Activated gamma-delta T cell treated with anti-CD3 and anti-CD28 coated beads, Interleukin-2, amount 50 U/mL, for 16 hours (primary cell): Measurements from ENCODE around the gene PTCD2.

Experiments
- DNase-seq: peaks from one replicate; pipeline ENCODE4 v3.0.0-alpha.2; 2020; ENCODE audit warnings: low read depth

The PTCD2 gene

GRCh38 chr5:72347801-72348308, 27.7 kb downstream of the PTCD2 start:
- DNase-seq: no peak

- DNase-seq: no peak
Observed at GRCh38 chr5:72351376-72351775, 31.2 kb downstream of the PTCD2 start.

GRCh38 chr5:72352616-72353015, 32.4 kb downstream of the PTCD2 start:
- DNase-seq: no peak

GRCh38 chr5:72353046-72353445, 32.9 kb downstream of the PTCD2 start:
- DNase-seq: no peak

GRCh38 chr5:72355706-72356299, 35.6 kb downstream of the PTCD2 start:
- no peak for DNase-seq

GRCh38 chr5:72356361-72356760, 36.2 kb downstream of the PTCD2 start:
- no peak for DNase-seq

- DNase-seq: no peak
Observed at GRCh38 chr5:72358925-72359324, 38.8 kb downstream of the PTCD2 start.

GRCh38 chr5:72359886-72360285, 39.7 kb downstream of the PTCD2 start:
- DNase-seq: no peak

- no peak for DNase-seq
Observed at GRCh38 chr5:72363166-72363802, 43.1 kb downstream of the PTCD2 start.

- DNase-seq: no peak
Observed at GRCh38 chr5:72364171-72364570, 44.0 kb downstream of the PTCD2 start.

- DNase-seq: no peak
Observed at GRCh38 chr5:72364951-72365350, 44.8 kb downstream of the PTCD2 start.

GRCh38 chr5:72366324-72366976, 46.3 kb downstream of the PTCD2 start:
- no peak for DNase-seq

- DNase-seq: no peak
Observed at GRCh38 chr5:72368271-72368670, 48.1 kb downstream of the PTCD2 start.

GRCh38 chr5:72369301-72369700, 49.1 kb downstream of the PTCD2 start:
- no peak for DNase-seq

GRCh38 chr5:72369711-72370110, 49.5 kb downstream of the PTCD2 start:
- DNase-seq: no peak

- no peak for DNase-seq
Observed at GRCh38 chr5:72372331-72372730, 52.2 kb downstream of the PTCD2 start.

- no peak for DNase-seq
Observed at GRCh38 chr5:72372923-72373322, 52.8 kb downstream of the PTCD2 start.

GRCh38 chr5:72374844-72375243, 54.7 kb downstream of the PTCD2 start:
- DNase-seq: no peak

- no peak for DNase-seq
Observed at GRCh38 chr5:72376381-72376780, 56.2 kb downstream of the PTCD2 start.

- DNase-seq: no peak
Observed at GRCh38 chr5:72377910-72378638, 57.9 kb downstream of the PTCD2 start.

GRCh38 chr5:72378639-72379289, 58.6 kb downstream of the PTCD2 start:
- no peak for DNase-seq

- no peak for DNase-seq
Observed at GRCh38 chr5:72379936-72380335, 59.8 kb downstream of the PTCD2 start.
